Astrocyte (in vitro differentiated cells and primary cell): ENCODE results near the gene C11orf58.

Experiments
- EZH2 ChIP-seq: IDR thresholded peaks from 2 replicates; pipeline ENCODE4 v1.6.1; 2012; ENCODE audit warnings: mild to moderate bottlenecking, low read length, inconsistent platforms; ENCODE audit not compliant: insufficient read depth
- TF ChIP-seq, protein P1 (sequence below): IDR thresholded peaks from 2 replicates; pipeline ENCODE4 v1.5.1; 2011; ENCODE audit warnings: low read depth, mild to moderate bottlenecking, inconsistent platforms, low read length, moderate library complexity; ENCODE audit not compliant: insufficient read depth

DNA sequence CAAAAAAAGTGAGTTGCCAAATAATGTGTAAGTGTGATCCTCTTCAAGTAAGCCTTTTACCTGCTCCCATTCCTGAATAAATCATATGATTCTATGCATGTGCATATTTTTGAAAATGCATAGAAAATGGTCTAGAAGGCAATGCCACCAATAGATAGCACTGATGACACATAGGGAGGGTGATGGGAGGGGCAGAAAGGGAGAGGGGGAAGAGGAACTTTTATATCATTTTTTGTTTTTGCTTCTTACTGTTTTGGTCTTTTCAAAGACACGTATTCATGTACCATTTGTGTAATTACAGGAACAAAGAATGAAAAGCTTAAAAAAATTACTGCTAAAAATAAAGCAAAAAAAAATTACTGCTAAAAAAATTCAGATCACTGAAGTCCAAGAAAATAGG is 60.8 kb downstream of the C11orf58 start:
- TF ChIP-seq, protein P1, sequence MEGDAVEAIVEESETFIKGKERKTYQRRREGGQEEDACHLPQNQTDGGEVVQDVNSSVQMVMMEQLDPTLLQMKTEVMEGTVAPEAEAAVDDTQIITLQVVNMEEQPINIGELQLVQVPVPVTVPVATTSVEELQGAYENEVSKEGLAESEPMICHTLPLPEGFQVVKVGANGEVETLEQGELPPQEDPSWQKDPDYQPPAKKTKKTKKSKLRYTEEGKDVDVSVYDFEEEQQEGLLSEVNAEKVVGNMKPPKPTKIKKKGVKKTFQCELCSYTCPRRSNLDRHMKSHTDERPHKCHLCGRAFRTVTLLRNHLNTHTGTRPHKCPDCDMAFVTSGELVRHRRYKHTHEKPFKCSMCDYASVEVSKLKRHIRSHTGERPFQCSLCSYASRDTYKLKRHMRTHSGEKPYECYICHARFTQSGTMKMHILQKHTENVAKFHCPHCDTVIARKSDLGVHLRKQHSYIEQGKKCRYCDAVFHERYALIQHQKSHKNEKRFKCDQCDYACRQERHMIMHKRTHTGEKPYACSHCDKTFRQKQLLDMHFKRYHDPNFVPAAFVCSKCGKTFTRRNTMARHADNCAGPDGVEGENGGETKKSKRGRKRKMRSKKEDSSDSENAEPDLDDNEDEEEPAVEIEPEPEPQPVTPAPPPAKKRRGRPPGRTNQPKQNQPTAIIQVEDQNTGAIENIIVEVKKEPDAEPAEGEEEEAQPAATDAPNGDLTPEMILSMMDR = no peak
- TF ChIP-seq EZH2 = no peak
